GM12874 (cell line): ENCODE measurements around the gene SCAMP1.

Experiments used
- TF ChIP-seq, protein P1 (sequence below): IDR thresholded peaks from 2 replicates; pipeline ENCODE4 v1.5.1; 2011; ENCODE audit warnings: low read depth, mild to moderate bottlenecking, control low read depth, low read length, moderate library complexity; ENCODE audit not compliant: insufficient read depth

SCAMP1 gene

DNA sequence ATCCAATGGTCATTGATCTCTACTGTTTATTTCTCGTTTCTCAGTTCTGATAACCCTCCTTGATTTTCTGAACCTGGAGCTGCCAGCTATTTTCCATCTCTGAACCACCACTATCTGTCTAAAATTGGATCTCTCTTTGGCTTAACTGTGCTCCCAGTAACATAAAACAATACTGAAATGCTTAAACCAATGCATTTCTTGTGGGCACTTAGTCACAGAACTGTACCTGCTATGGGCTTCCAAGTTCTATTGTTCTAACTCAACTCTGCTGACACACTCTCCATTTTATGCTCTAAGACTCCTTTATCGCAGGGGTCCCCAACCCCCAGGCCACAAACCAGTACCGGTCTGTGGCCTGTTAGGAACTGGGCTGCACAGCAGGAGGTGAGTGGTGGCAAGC, 167.5 kb downstream of the SCAMP1 start:
- TF ChIP-seq, protein P1, sequence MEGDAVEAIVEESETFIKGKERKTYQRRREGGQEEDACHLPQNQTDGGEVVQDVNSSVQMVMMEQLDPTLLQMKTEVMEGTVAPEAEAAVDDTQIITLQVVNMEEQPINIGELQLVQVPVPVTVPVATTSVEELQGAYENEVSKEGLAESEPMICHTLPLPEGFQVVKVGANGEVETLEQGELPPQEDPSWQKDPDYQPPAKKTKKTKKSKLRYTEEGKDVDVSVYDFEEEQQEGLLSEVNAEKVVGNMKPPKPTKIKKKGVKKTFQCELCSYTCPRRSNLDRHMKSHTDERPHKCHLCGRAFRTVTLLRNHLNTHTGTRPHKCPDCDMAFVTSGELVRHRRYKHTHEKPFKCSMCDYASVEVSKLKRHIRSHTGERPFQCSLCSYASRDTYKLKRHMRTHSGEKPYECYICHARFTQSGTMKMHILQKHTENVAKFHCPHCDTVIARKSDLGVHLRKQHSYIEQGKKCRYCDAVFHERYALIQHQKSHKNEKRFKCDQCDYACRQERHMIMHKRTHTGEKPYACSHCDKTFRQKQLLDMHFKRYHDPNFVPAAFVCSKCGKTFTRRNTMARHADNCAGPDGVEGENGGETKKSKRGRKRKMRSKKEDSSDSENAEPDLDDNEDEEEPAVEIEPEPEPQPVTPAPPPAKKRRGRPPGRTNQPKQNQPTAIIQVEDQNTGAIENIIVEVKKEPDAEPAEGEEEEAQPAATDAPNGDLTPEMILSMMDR = no peak
